Cardiac muscle cell (in vitro differentiated cells and primary cell): ENCODE data around the gene EEIG1. TPM values are rescaled to one million over a fixed set of nuclear protein-coding genes. Genes with fewer than 3 reads are reported as not detected.
"Not testable (repeated sequence)": the region's sequence is repeated elsewhere in the genome, so short reads cannot be mapped to it uniquely, and the experiment has no call there.

Experiments
- DNase-seq, 2 donors: peaks; one replicate each; pipeline versions ENCODE4 v3.0.0 to v3.0.0-alpha.2; 2010 to 2017; ENCODE audit warnings: low read depth in 1 of 2, low spot score in 1 of 2
- H3K27ac ChIP-seq: fragments of 200-600 bp; sonication (generic); 2 replicates; pipeline ENCODE4 v1.5.1; 2016
- H3K27me3 ChIP-seq: fragments of 200-600 bp; sonication (generic); 2 replicates; pipeline ENCODE4 v1.6.0; 2016; ENCODE audit warnings: control low read depth
- H3K36me3 ChIP-seq: fragments of 200-600 bp; sonication (generic); 2 replicates; pipeline ENCODE4 v1.5.1; 2016; ENCODE audit warnings: control low read depth
- H3K4me1 ChIP-seq: fragments of 200-600 bp; sonication (generic); 2 replicates; pipeline ENCODE4 v1.8.1; 2017; ENCODE audit warnings: low read depth, mild to moderate bottlenecking, mixed run types
- H3K4me3 ChIP-seq: fragments of 200-600 bp; sonication (generic); 2 replicates; pipeline ENCODE4 v1.5.1; 2016; ENCODE audit warnings: mild to moderate bottlenecking
- H3K9me3 ChIP-seq: fragments of 200-600 bp; sonication (generic); 2 replicates; pipeline ENCODE4 v1.5.1; 2017; ENCODE audit warnings: low read depth, mild to moderate bottlenecking, control low read depth
- CTCF ChIP-seq: IDR thresholded peaks from 2 replicates; pipeline ENCODE4 v1.5.1; 2012; ENCODE audit warnings: low read depth, mild to moderate bottlenecking, low read length
- polyA plus RNA-seq: library from polyadenylated mRNA; unstranded; fragments of >200 nt; fragmentation: Nextera tagmentation; extraction: Ambion mirVana; gene quantifications from 2 replicates; pipeline ENCODE4 v1.2.1, GENCODE V29; 2016
- total RNA-seq: library from RNA; depleted of rRNA; stranded (reverse); fragments of >200 nt; gene quantifications from 2 replicates; pipeline ENCODE4 v1.2.3, GENCODE V29; 2016

Gene EEIG1
- total and polyA plus RNA-seq, 2 experiments from 2014 or later, result 25.6 to 26.6 TPM

GRCh38 chr9:128024761-128025308 is 44.0 kb upstream of the EEIG1 start:
- no peak for DNase-seq
- Histone ChIP-seq H3K36me3 (no peaks in the 10 kb centered on the region), H3K4me1 (no peaks in the 10 kb centered on the region), H3K4me3 (no peak overlapping the region), H3K27me3 (no peaks in the 10 kb centered on the region), H3K9me3 (no peaks in the 10 kb centered on the region), H3K27ac (no peak overlapping the region)
- TF ChIP-seq CTCF, result no peak

- H3K27me3 ChIP-seq, DNase-seq, H3K36me3 ChIP-seq, H3K4me1 ChIP-seq, H3K9me3 ChIP-seq, H3K4me3 ChIP-seq, H3K27ac ChIP-seq: not testable (repeated sequence)
Measured at GRCh38 chr9:128023671-128024070, 42.9 kb upstream of the EEIG1 start.

- TF ChIP-seq CTCF, result no peak
- H3K9me3 ChIP-seq, result no peaks in the 10 kb centered on the region
- peak in 1 of 2 donors; percentile 40 for DNase-seq
Measured at GRCh38 chr9:128022886-128023285, 42.1 kb upstream of the EEIG1 start.

DNA sequence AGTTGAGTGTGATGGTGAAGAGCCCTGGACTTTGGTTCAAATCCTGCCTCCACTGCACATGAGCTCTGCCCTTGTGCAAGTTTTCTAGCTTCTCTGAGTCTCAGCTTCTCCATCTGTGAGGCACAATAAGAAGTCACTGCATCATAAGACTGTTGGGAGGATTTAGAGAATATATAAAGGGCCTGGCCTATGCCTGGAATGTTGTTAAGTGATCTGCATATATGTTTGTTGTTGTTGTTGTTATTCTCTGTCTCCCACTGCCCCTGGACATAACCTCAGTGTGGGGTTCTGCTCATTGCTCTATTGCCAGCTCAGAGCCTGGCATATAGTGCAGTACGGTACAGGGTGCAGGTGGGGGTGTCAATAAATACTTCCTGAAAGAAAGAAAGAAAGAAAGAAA is 40.3 kb upstream of the EEIG1 start:
- no peak overlapping the region for H3K27ac ChIP-seq
- no peaks in the 10 kb centered on the region for H3K36me3 ChIP-seq
- H3K4me1 ChIP-seq, result no peaks in the 10 kb centered on the region
- DNase-seq, result no peak
- H3K27me3 ChIP-seq, result no peaks in the 10 kb centered on the region
- no peak overlapping the region for H3K4me3 ChIP-seq
- H3K9me3 ChIP-seq, result no peaks in the 10 kb centered on the region
- no peak for TF ChIP-seq CTCF

More at GRCh38 chr9:128022886-128023285, 42.1 kb upstream of the EEIG1 start:
- H3K27ac ChIP-seq, result no peak overlapping the region
- no peaks in the 10 kb centered on the region for H3K36me3 ChIP-seq
- H3K4me1 ChIP-seq, result no peaks in the 10 kb centered on the region
- no peak overlapping the region for H3K4me3 ChIP-seq
- H3K27me3 ChIP-seq, result no peaks in the 10 kb centered on the region

- no peaks in the 10 kb centered on the region for H3K4me1 ChIP-seq
- TF ChIP-seq CTCF, result peak; percentile 13
Measured at GRCh38 chr9:128020692-128021091, 39.9 kb upstream of the EEIG1 start.

GRCh38 chr9:128015696-128016095 is 34.9 kb upstream of the EEIG1 start:
- no peaks in the 10 kb centered on the region for H3K4me1 ChIP-seq
- H3K4me3 ChIP-seq, result no peak overlapping the region
- no peaks in the 10 kb centered on the region for H3K9me3 ChIP-seq
- no peak overlapping the region for H3K27ac ChIP-seq
- H3K36me3 ChIP-seq, result no peaks in the 10 kb centered on the region
- no peak for TF ChIP-seq CTCF
- H3K27me3 ChIP-seq, result no peaks in the 10 kb centered on the region
- DNase-seq, result no peak

More at GRCh38 chr9:128020692-128021091, 39.9 kb upstream of the EEIG1 start:
- H3K4me3 ChIP-seq, result no peak overlapping the region
- no peak for DNase-seq
- no peaks in the 10 kb centered on the region for H3K27me3 ChIP-seq
- H3K9me3 ChIP-seq, result no peaks in the 10 kb centered on the region
- H3K36me3 ChIP-seq, result no peaks in the 10 kb centered on the region
- H3K27ac ChIP-seq, result no peak overlapping the region
